Small intestine (tissue), 7 donors: ENCODE measurements around the gene GOSR1. TPM values are rescaled to one million over a fixed set of nuclear protein-coding genes. Genes with fewer than 3 reads are reported as not detected.
"Not testable (repeated sequence)": the region's sequence is repeated elsewhere in the genome, so short reads cannot be mapped to it uniquely, and the experiment has no call there.

ENCODE experiments used
- DNase-seq, 2 donors: peaks; one replicate each; pipeline versions ENCODE4 v3.0.0 to v3.0.0-alpha.2; 2013
- FAIRE-seq: peaks from 2 replicates; lab custom pipeline; 2012; peaks lifted over from hg19 to GRCh38; lab: Jason Lieb, UNC
- H3K27ac ChIP-seq, 3 donors: one replicate each; pipeline ENCODE4 v1.5.1; 2013; ENCODE audit warnings: low read length in 2 of 3, mild to moderate bottlenecking in 2 of 3, control low read depth in 1 of 3, inconsistent platforms in 1 of 3, low read depth in 1 of 3, moderate library complexity in 1 of 3
- H3K27me3 ChIP-seq, 3 donors: one replicate each; pipeline ENCODE4 v1.6.1; 2013; ENCODE audit warnings: low read length in 3 of 3, inconsistent platforms in 1 of 3; ENCODE audit not compliant: control insufficient read depth in 3 of 3, insufficient read depth in 3 of 3
- H3K36me3 ChIP-seq, 3 donors: one replicate each; pipeline ENCODE4 v1.6.1; 2013; ENCODE audit warnings: low read length in 3 of 3, inconsistent platforms in 1 of 3, low read depth in 1 of 3, mild to moderate bottlenecking in 1 of 3, moderate library complexity in 1 of 3; ENCODE audit not compliant: control insufficient read depth in 3 of 3, insufficient read depth in 2 of 3
- H3K4me1 ChIP-seq, 3 donors: one replicate each; pipeline ENCODE4 v1.6.1; 2013; ENCODE audit warnings: low read length in 2 of 3, inconsistent platforms in 1 of 3, low read depth in 1 of 3, mild to moderate bottlenecking in 1 of 3, moderate library complexity in 1 of 3; ENCODE audit not compliant: control insufficient read depth in 3 of 3, insufficient read depth in 2 of 3
- H3K4me3 ChIP-seq, 3 donors: one replicate each; pipeline ENCODE4 v1.5.1; 2013; ENCODE audit warnings: low read length in 3 of 3, control low read depth in 1 of 3, inconsistent platforms in 1 of 3, low read depth in 1 of 3, mild to moderate bottlenecking in 1 of 3, moderate library complexity in 1 of 3
- H3K9me3 ChIP-seq, 2 donors: one replicate each; pipeline ENCODE4 v1.6.1; 2013; ENCODE audit warnings: low read depth in 1 of 2, low read length in 1 of 2; ENCODE audit not compliant: control insufficient read depth in 2 of 2, insufficient read depth in 1 of 2
- WGBS, 3 donors: extraction: QIAGEN DNeasy Blood & Tissue Kit; methylation state at CpG; one replicate each; pipeline ENCODE4 v1.1.7; 2013; 5-methylcytosine and 5-hydroxymethylcytosine counted together
- polyA plus RNA-seq, 4 donors: library from polyadenylated mRNA; stranded (reverse) in 3 of 4; unstranded in 1 of 4; fragments of 200-250 nt in 3 of 4; fragments of 120-200 nt in 1 of 4; gene quantifications; one replicate each; pipeline versions ENCODE4 v1.2.1 to v1.2.3, GENCODE V29; 2013
- donor health status: healthy with polysubstance abuse.
- donor health status: control.
- donor health status: control.
- donor health status: Bipolar disorder and iron deficiency.
- donor health status: healthy.

Gene GOSR1
- polyA plus RNA-seq, 4 donors, result 13.2 to 47.5 (median 18.6) TPM

DNA sequence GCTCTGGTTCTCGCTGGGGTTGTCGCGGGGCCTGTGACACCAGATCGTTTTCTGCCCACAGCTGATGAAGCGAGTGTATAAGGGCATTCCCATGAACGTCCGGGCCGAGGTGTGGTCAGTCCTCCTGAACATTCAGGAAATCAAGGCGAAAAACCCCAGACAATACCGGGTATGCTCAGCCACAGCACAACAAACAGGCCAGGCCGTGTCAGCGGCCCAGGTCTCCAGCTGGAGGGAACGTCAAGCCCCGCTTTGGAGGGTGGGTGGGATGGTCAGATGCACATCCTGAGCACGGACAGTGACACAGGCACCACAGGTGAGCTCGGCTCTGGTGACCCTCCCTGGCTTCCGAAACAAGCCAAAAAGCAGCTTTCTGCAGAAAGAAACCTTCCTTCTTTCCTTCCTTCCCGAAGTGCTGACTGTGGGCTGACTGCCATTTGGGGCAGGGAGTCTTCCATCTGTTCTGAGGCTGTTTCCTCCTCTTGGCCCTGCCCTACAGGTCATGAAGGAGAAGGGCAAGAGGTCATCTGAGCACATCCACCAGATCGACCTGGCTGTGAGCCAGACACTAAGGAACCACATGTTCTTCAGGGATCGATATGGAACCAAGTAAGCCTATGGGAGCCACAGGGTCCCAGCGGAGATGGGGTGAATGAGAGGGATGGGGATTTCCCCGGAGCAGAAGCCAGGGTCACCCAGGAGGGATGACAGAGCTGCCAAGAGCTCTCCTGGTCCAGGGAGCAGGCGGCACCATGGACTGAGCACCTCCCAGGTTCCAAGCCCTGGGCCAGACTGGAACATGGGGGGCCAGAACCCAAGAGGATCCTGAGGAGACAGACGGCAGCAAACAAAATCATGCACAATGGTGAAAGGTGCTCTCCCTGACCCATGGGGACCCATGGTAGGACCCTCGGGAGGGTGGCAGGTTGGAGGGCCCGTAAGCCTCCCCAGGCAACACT lies 79.4 kb downstream of the GOSR1 start:
- H3K27ac ChIP-seq, result no peak overlapping the region
- H3K4me1 ChIP-seq, result no peaks in the 10 kb centered on the region
- H3K36me3 ChIP-seq, result no peaks in the 10 kb centered on the region
- 81 to 90% (median 85%) methylated on average over 26 of the region's 26 CpGs for WGBS, 3 donors
- H3K27me3 ChIP-seq, result no peaks in the 10 kb centered on the region
- no peaks in the 10 kb centered on the region for H3K9me3 ChIP-seq
- no peak for DNase-seq
- FAIRE-seq, result no peak
- H3K4me3 ChIP-seq, result no peak overlapping the region

GRCh38 chr17:30557916-30558685 lies 80.9 kb downstream of the GOSR1 start:
- Histone ChIP-seq H3K4me1 (no peaks in the 10 kb centered on the region), H3K36me3 (no peaks in the 10 kb centered on the region), H3K27me3 (no peaks in the 10 kb centered on the region), H3K4me3 (no peak overlapping the region), H3K27ac (no peak overlapping the region), H3K9me3 (peaks cover 0 to 2% of the 10 kb centered on the region in 2 donors)
- WGBS, 3 donors, result 63 to 71% (median 64%) methylated on average over 8 of the region's 8 CpGs
- FAIRE-seq (no peak), DNase-seq (no peak)

GRCh38 chr17:30558686-30559545 lies 81.7 kb downstream of the GOSR1 start:
- H3K4me1 ChIP-seq, result no peaks in the 10 kb centered on the region
- no peak overlapping the region for H3K27ac ChIP-seq
- 62 to 79% (median 69%) methylated on average over 22 of the region's 22 CpGs for WGBS, 3 donors
- no peaks in the 10 kb centered on the region for H3K36me3 ChIP-seq
- H3K9me3 ChIP-seq, result peaks cover 0 to 5% of the 10 kb centered on the region in 2 donors
- H3K4me3 ChIP-seq, result no peak overlapping the region
- FAIRE-seq (no peak), DNase-seq (no peak)
- H3K27me3 ChIP-seq, result no peaks in the 10 kb centered on the region

GRCh38 chr17:30559656-30560055 lies 82.4 kb downstream of the GOSR1 start:
- Histone ChIP-seq H3K27me3 (peaks cover 0 to 2% (median 0%) of the 10 kb centered on the region in 3 donors), H3K9me3 (peaks cover 0 to 5% of the 10 kb centered on the region in 2 donors), H3K27ac (no peak overlapping the region), H3K4me1 (no peaks in the 10 kb centered on the region), H3K4me3 (no peak overlapping the region), H3K36me3 (no peaks in the 10 kb centered on the region)
- DNase-seq, result no peak
- FAIRE-seq, result no peak
- WGBS, 3 donors, result 79 to 93% (median 85%) methylated on average over 7 of the region's 7 CpGs

DNA sequence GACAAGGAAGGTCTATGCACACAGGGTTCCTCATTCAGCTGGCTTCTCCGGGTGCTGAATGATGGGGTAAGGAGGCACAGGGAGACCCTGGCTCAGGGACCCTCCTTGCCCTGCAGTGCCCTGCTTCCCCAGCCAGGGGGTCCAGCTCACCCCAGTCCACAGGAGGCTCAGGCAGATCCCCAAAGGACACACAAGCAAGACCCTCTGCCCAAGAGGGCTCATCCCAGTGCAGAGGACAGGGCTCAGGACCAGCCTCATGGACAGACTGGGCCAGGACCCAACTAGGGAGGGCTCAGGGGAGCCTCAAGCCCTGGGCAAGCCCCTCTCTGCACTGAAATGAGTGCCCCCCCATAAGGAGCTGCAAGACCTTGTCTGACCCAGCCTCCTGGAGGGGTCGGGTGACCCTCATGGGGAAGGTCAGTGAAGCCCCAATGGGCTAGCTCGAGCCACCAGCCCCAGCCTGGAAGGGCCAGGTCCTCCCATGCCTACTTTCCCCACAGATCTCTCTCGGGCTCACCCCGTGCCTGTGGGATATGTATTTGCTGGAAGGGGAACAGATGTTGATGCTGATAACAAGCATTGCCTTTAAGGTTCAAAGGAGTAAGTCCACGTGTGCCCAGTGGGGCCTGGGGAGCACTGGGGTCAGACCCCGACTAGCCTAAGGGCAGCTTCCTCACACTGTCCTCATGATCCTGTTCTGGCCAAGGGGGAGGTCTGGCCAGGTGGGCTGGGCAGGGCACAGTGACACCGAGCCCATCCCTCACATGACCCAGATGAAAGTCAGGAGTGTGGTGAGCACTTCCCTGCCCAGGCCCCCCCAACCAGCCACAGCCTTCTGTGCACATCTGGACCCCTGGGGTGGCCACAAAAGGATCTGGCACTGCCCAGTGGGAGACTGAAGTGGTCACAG lies 83.2 kb downstream of the GOSR1 start:
- H3K27me3 ChIP-seq, H3K4me3 ChIP-seq, H3K36me3 ChIP-seq, H3K9me3 ChIP-seq, H3K4me1 ChIP-seq, H3K27ac ChIP-seq, DNase-seq, FAIRE-seq: not testable (repeated sequence)
- WGBS, 3 donors, result 51 to 69% (median 63%) methylated on average over 8 of the region's 8 CpGs

- DNase-seq, H3K27me3 ChIP-seq, H3K4me3 ChIP-seq, H3K36me3 ChIP-seq, FAIRE-seq, H3K4me1 ChIP-seq, H3K27ac ChIP-seq, H3K9me3 ChIP-seq: not testable (repeated sequence)
- WGBS, 3 donors, result 63 to 92% (median 90%) methylated on average over 1 of the region's 1 CpG
Measured at GRCh38 chr17:30561766-30562165, 84.6 kb downstream of the GOSR1 start.

- DNase-seq, H3K27me3 ChIP-seq, H3K27ac ChIP-seq, H3K9me3 ChIP-seq, H3K36me3 ChIP-seq, H3K4me3 ChIP-seq, FAIRE-seq, H3K4me1 ChIP-seq: not testable (repeated sequence)
- WGBS, 3 donors, result 61 to 69% (median 68%) methylated on average over 9 of the region's 9 CpGs
Measured at GRCh38 chr17:30563131-30563904, 86.1 kb downstream of the GOSR1 start.
